Airway epithelial cell (primary cell): ENCODE results near the gene ATOSA. TPM values are rescaled to one million over a fixed set of nuclear protein-coding genes. Genes with fewer than 3 reads are reported as not detected.

ENCODE experiments used
- total RNA-seq: library from RNA; depleted of rRNA; stranded (reverse); fragments of >200 nt; gene quantifications from 2 replicates; pipeline ENCODE4 v1.2.3, GENCODE V29; 2015

The ATOSA gene, protein sequence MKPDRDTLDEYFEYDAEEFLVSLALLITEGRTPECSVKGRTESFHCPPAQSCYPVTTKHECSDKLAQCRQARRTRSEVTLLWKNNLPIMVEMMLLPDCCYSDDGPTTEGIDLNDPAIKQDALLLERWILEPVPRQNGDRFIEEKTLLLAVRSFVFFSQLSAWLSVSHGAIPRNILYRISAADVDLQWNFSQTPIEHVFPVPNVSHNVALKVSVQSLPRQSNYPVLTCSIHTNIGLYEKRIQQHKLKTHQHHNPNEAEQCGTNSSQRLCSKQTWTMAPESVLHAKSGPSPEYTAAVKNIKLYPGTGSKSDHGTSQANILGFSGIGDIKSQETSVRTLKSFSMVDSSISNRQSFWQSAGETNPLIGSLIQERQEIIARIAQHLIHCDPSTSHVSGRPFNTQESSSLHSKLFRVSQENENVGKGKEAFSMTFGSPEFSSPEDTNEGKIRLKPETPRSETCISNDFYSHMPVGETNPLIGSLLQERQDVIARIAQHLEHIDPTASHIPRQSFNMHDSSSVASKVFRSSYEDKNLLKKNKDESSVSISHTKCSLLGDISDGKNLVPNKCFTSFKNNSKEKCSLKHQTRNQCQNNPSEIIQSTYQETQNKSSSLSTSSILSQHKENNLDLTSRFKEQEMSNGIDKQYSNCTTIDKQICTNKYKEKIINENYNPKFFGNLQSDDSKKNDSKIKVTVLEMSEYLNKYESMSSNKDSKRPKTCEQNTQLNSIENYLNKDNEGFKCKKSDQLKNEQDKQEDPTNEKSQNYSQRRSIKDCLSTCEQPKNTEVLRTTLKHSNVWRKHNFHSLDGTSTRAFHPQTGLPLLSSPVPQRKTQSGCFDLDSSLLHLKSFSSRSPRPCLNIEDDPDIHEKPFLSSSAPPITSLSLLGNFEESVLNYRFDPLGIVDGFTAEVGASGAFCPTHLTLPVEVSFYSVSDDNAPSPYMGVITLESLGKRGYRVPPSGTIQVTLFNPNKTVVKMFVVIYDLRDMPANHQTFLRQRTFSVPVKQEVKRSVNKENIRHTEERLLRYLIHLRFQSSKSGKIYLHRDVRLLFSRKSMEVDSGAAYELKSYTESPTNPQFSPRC
- total RNA-seq = 8.4 and 13.9 TPM in 2 replicates

DNA sequence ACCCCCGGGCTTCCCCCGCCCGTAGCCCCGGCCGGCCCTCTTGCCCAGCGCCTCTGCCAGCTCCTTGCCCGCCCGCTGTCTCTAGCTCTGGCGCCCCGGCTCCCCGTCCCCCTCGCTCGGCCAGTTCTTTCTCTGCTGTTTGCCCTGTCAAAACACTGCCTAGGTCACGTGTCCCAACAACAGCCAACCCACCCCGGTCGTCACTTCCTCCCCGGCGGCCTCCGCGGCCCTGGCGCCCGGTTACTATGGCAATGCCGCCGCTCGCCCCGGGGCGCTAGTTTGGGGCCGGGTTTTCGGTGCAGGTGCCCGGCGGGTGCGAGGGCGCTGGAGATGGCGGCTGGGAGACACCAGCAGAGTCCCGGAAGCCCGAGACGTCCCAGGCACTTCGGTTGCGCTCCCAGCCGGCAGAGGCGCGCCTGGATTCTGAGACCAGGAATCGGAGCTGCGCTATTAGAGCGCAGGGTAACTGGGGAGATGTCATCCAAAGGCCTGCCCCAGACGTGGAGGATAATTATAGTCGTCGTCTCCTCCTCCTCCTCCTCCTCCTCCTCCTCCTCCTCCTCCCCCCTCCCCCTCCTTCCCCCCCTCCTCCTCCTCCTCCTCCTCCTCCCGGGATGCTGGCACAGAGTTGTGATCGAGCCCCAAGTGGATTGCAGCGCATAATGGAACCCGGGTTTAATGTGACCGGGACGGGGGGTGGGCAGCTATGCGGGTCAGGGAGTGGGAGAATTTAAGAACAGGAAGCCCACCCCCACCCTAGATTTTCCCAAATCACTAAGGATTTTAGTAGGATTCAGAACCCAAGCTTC, at the start of gene ATOSA:
Gene ATOSA (minus strand): TSS at position 157 of the 809 bp plus-strand sequence. CDS start 1,367 bp downstream, outside the sequence.

Other genes starting within 250 kb of the ATOSA start
- 11.3 and 27.4 TPM in 2 replicates for gene MYO5A, start 150.5 kb downstream of the ATOSA start, total RNA-seq
- gene ARPP19, start 110.4 kb downstream of the ATOSA start, total RNA-seq = 90.0 and 108 TPM in 2 replicates
- not detected in 2 replicates for gene ONECUT1, start 110.9 kb upstream of the ATOSA start, total RNA-seq